ENCODE results near the gene SZT2. TPM values are rescaled to one million over a fixed set of nuclear protein-coding genes. Genes with fewer than 3 reads are reported as not detected.

Gene SZT2
- total RNA-seq, 1 experiment from 2014 or later, result 71.6 TPM

- no peak for TF ChIP-seq CTCF (conservative IDR thresholded peaks at IDR 0.05)
- TF ChIP-seq EZH2 (IDR thresholded peaks at IDR 0.05; ENCODE audit: low read depth), result no peak
- Histone ChIP-seq H2AFZ (no peak overlapping the region), H3K9me3 (ENCODE audit: insufficient read depth, low read depth) (no peaks in the 10 kb centered on the region), H3K27me3 (ENCODE audit: insufficient read depth, low read depth) (no peaks in the 10 kb centered on the region), H3K4me1 (replicated peaks; ENCODE audit: insufficient read depth) (peaks cover 2% of the 10 kb centered on the region), H3K27ac (no peak overlapping the region), H4K20me1 (ENCODE audit: insufficient read depth) (no peaks in the 10 kb centered on the region), H3K79me2 (ENCODE audit: low read depth) (0 out of 2 replicates have a peak, but pooled peaks cover 4% of the 10 kb centered on the region), H3K36me3 (ENCODE audit: low read depth) (peaks cover 11% of the 10 kb centered on the region; the same call in 1 of the 2 replicates), H3K4me2 (no peak overlapping the region), H3K4me3 (no peak overlapping the region), H3K9me2 (ENCODE audit: insufficient read depth) (no peaks in the 10 kb centered on the region), H3F3A (ENCODE audit: insufficient read depth, low read depth) (peaks cover 37% of the 10 kb centered on the region)
- DNase-seq, result no peak
- POLR2A ChIA-PET (ENCODE audit: unreplicated experiment), result no interaction called here
- CTCF ChIA-PET, result no interaction called here
- intact Hi-C loops (cut with micrococcal nuclease; ENCODE audit: unreplicated experiment), result loop anchor here (10.0 kb wide), 1 partner anchor 585 kb away; the partner anchor contains the start of gene SLC6A9
- BruUV-seq (replicated peaks), result no TSS peak
Measured at GRCh38 chr1:43449708-43450069, 60.0 kb downstream of the SZT2 start.

DNA sequence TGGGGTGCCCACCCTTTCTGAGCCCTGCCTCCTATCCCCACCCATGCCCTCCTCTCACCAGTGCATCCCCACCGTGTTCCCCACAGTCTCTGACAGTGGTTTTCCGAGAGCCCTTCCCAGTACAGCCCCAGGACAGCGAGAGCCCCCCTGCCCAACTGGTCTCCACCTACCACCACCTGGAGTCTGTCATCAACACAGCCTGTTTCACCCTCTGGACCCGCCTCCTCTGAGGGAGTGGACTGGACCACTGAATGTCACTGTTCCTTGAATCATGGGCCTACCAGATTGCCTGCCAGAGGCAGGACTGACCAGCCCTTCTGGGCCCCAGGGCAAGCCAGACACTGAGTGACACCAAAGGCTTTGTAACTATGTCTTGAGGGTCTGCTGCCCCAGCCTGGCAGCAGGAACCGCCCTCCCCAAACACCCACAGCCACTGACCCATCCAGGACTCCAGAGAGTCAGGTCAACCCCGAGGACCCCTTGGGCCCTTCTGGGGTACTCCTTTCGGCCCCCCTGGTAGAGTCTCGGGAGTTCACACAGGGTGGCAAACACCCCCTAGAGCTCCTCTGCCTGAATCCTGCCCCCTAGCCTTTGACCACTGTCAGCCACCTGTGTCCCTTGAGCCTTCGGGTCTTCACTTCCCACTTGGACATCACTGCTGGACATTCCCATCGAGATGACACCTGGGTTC lies 60.7 kb downstream of the SZT2 start:
- H3K36me3 ChIP-seq (ENCODE audit: low read depth), result peaks cover 11% of the 10 kb centered on the region; the same call in 1 of the 2 replicates

GRCh38 chr1:43451157-43451591 lies 61.5 kb downstream of the SZT2 start:
- H3F3A ChIP-seq (ENCODE audit: insufficient read depth, low read depth), result peaks cover 33% of the 10 kb centered on the region
- no TSS peak for BruUV-seq (replicated peaks)
- CTCF ChIA-PET, result no interaction called here
- H3K27ac ChIP-seq, result no peak overlapping the region
- peaks cover 11% of the 10 kb centered on the region for H3K4me1 ChIP-seq (replicated peaks; ENCODE audit: insufficient read depth)
- 0 out of 2 replicates have a peak, but pooled peaks cover 4% of the 10 kb centered on the region for H3K79me2 ChIP-seq (ENCODE audit: low read depth)
- H3K9me2 ChIP-seq (ENCODE audit: insufficient read depth), result no peaks in the 10 kb centered on the region
- TF ChIP-seq CTCF (conservative IDR thresholded peaks at IDR 0.05) (no peak), EZH2 (IDR thresholded peaks at IDR 0.05; ENCODE audit: low read depth) (no peak)
- intact Hi-C loops (cut with micrococcal nuclease; ENCODE audit: unreplicated experiment), result loop anchor here (10.0 kb wide), 1 partner anchor 584 kb away; the partner anchor contains the start of gene SLC6A9
- H3K36me3 ChIP-seq (ENCODE audit: low read depth), result peaks cover 13% of the 10 kb centered on the region; the same call in 1 of the 2 replicates
- no peaks in the 10 kb centered on the region for H4K20me1 ChIP-seq (ENCODE audit: insufficient read depth)
- H2AFZ ChIP-seq, result no peak overlapping the region
- POLR2A ChIA-PET (ENCODE audit: unreplicated experiment), result no interaction called here
- no peak overlapping the region for H3K4me2 ChIP-seq
- no peak for DNase-seq
- H3K27me3 ChIP-seq (ENCODE audit: insufficient read depth, low read depth), result no peaks in the 10 kb centered on the region
- H3K4me3 ChIP-seq, result no peak overlapping the region
- H3K9me3 ChIP-seq (ENCODE audit: insufficient read depth, low read depth), result no peaks in the 10 kb centered on the region

More for the DNA sequence above, 60.7 kb downstream of the SZT2 start:
- Histone ChIP-seq H3K9me2 (ENCODE audit: insufficient read depth) (no peaks in the 10 kb centered on the region), H3K9me3 (ENCODE audit: insufficient read depth, low read depth) (no peaks in the 10 kb centered on the region), H3K27ac (no peak overlapping the region), H3K4me3 (no peak overlapping the region), H3K4me1 (replicated peaks; ENCODE audit: insufficient read depth) (peaks cover 9% of the 10 kb centered on the region), H3K4me2 (no peak overlapping the region), H4K20me1 (ENCODE audit: insufficient read depth) (no peaks in the 10 kb centered on the region), H2AFZ (no peak overlapping the region), H3K27me3 (ENCODE audit: insufficient read depth, low read depth) (no peaks in the 10 kb centered on the region), H3K79me2 (ENCODE audit: low read depth) (0 out of 2 replicates have a peak, but pooled peaks cover 4% of the 10 kb centered on the region), H3F3A (ENCODE audit: insufficient read depth, low read depth) (peaks cover 40% of the 10 kb centered on the region)
- DNase-seq, result no peak
- TF ChIP-seq CTCF (conservative IDR thresholded peaks at IDR 0.05), result no peak
- no peak for TF ChIP-seq EZH2 (IDR thresholded peaks at IDR 0.05; ENCODE audit: low read depth)
- ChIA-PET POLR2A (ENCODE audit: unreplicated experiment) (no interaction called here), CTCF (no interaction called here)
- BruUV-seq (replicated peaks), result no TSS peak
- intact Hi-C loops (cut with micrococcal nuclease; ENCODE audit: unreplicated experiment), result loop anchor here (10.0 kb wide), 1 partner anchor 584 kb away; the partner anchor contains the start of gene SLC6A9
